GM19239 (cell line): Measurements from ENCODE around the gene ACADS.
"Not testable (repeated sequence)": the region's sequence is repeated elsewhere in the genome, so short reads cannot be mapped to it uniquely, and the experiment has no call there.

ENCODE experiments used
- DNase-seq: peaks from one replicate; pipeline ENCODE4 v3.0.0; 2011; ENCODE audit warnings: low spot score; ENCODE audit not compliant: insufficient read length
- FAIRE-seq: peaks from 2 replicates; lab custom pipeline; 2011; peaks lifted over from hg19 to GRCh38; lab: Jason Lieb, UNC

The ACADS gene

DNA sequence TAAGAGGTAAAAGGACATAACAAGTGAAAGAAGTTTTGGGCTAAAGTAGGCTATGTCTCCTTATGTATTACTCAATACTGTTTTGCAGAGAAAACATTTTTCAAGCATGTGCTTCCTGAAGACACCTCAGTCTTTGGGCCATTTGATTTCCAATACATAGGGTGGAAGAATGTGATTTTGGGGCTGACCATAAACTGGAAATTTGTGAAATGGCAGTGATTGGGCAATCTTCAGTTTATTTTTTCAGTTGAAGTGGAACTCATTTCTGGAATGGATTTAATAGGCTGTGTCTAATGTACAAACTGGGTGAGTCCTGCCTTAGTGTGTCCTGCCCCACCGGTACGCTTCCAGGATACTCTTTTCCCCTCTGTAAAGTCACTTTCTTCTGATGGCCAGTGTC is 2.8 kb upstream of the ACADS start:
- no peak for DNase-seq
- FAIRE-seq = no peak

DNA sequence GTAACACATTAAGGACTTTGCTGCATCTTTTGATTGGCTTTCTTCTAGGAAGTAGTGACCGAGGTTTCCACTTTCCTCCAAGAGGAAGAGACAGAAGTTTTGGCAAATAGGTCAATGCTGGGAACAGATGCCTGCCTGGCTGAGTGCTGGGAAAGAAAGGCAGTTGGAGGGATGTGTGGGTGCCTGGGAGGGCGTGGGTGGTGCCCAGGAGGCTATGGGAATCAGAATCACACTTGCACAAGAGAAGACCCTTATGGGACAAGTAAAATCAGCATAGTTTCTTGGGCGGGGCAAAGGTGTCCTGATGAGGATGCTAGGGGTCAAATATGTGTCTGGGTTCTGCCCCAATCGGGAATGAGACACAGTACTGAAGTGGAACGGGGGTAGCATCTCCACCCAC is 906 bp upstream of the ACADS start:
- FAIRE-seq (no peak), DNase-seq (no peak)

DNA sequence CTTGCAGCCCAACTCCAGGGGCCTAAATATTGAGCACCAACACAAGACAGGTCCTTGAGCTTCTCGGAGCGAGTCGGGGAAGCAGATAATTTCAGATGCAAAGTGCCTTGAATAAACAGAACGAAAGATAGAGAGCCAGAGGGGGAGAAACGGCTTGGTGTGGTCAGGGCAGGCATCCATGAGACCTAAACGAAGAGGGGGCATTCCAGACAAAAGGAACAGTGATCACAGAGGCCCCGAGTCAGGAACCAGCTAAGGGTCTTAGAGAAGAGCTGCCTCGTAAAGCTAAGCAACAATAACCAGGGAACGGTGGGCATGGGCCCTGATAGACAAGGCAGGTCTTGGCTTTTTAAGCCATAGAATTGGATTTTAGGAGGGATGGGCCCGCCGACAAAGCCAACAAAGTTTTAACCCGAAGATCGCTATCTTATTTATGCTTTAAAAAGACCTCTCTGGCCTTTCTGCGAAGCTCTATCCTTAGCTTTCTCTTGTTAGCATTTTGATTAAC is 421 bp upstream of the ACADS start:
- no peak for DNase-seq
- FAIRE-seq = no peak

DNA sequence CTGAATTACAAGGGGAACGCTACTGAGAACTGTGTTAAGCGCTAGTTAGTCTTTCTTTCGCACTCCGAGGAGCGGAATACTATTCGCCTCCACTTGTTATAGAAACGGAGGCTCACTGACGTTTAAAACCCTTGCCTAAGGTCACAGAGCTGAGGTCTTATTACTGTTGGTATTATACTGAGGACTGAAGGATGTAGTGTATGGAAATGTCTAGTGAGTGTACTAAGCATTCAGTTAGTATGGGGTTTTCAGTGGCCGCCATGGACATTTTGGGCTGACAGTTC is 826 bp downstream of the ACADS start:
- FAIRE-seq (no peak), DNase-seq (no peak)

DNA sequence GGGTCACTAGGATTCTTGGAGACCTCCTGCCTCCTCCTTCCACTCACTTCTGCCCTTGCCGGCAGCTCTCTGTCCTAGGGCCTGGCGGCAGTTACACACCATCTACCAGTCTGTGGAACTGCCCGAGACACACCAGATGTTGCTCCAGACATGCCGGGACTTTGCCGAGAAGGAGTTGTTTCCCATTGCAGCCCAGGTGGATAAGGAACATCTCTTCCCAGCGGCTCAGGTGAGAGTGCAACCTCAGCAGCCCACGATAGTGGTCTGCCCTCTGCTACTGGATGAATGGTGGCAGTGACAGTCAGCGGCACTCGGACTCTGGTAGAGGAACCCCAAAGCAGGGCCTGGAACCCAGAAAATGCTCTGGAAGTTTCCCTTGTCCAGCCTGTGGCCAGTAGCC is 1.3 kb downstream of the ACADS start:
- no peak for FAIRE-seq
- DNase-seq = no peak

DNA sequence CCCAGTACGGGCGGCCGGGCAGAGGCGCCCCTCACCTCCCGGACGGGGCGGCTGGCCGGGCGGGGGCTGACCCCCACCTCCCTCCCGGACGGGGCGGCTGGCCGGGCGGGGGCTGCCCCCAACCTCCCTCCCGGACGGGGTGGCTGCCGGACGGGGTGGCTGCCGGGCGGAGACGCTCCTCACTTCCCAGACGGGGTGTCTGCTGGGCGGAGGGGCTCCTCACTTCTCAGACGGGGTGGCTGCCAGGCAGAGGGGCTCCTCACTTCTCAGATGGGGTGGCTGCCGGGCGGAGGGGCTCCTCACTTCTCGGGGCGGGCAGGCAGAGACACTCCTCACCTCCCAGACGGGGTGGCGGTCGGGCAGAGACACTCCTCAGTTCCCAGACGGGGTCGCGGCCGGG is 6.6 kb downstream of the ACADS start:
- FAIRE-seq, DNase-seq: not testable (repeated sequence)

DNA sequence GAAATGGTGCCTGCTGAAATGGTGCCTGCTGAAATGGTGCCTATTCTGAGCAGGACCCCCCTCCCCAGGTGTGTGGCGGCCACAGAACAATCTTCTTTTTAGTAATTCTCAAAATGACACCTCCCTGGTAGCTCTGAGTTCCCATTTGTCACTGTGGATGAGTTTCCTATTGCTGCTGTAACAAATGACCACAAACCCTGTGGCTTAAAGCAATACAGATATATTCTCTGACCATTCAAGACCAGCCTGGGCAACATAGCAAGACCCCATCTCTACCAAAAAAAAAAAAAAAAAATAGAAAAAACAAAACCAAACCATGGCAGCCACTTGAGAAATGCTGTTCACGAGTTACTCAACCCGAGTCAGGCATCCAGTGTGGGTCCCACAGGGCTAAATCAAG is 7.9 kb downstream of the ACADS start:
- no peak for FAIRE-seq

DNA sequence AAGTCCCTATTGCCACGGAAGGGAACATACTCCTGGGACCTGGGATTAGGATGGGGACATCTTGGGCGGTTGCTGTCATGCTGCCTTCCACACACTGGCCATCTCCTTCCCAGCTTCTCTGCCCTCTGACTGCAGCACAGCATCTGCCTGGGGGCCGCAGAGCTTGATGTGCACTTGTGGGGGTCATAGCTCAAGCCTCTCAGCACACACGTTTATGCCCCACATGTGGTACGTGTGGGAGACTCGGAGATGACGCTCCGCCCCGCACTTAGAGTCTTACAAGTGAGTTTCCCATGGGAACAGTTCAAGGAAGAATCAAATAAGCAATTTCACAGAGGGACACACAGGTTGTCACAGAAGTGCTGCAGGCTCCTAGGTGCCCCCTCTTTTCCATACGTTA is 8.6 kb downstream of the ACADS start:
- DNase-seq (no peak), FAIRE-seq (no peak)

More for the DNA sequence above, 7.9 kb downstream of the ACADS start:
- DNase-seq = no peak

DNA sequence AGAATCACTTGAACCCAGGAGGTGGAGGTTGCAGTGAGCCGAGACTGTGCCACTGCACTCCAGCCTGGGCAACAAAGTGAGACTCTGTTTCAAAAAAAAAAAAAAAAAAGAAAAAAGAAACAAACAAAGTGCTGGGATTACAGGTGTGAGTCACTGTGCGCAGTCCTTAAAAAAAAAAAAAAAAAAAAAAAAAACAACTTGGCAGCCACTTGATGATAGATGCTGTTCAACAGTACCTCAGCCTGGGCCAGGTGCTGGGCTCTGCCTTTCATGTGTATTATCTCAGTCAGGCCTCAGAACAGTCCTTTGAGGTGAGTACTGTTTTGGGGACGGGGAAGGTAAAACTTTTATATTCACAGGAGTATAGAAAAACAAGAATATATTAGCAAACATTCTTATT is 9.6 kb downstream of the ACADS start:
- no peak for DNase-seq
- no peak for FAIRE-seq

DNA sequence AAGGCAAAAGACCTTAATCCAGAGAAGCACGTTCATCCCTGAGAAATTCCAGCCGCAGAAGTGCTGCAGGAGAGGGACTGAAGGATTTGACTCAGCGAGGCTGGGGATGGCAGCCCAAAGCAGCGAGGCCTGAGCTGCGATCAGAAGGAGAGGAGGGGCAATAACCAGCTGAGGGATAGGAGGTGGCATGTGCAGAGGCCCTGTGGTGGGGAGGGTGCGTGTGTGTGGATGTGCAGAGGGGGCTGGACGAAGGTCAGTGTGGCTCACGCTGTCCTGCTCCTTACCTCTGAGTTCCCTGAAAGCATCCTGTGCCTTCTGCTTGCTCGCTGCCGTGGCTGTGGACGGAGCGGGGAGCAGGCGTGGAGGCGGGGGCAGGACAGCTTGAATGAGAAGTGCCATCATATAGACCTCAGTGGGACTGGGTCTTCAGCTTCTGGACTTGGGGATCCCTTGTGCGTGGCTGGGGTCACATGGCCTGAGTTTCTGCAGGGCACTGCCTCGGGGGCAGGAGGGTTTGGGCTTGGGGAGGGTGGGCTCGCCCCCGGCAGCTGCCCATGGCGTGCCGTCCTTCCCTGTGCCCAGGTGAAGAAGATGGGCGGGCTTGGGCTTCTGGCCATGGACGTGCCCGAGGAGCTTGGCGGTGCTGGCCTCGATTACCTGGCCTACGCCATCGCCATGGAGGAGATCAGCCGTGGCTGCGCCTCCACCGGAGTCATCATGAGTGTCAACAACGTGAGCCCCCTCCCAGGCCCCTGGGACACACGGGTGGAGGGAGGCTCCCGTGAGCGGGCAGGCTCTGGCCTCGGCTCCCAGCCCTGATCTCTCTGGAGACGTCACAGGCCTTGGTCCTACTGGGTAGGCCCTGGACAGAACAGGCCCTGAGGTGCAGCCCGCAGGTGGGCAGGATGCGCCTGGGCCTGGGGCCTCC is 11.0 kb downstream of the ACADS start:
- DNase-seq = no peak
- FAIRE-seq = no peak

DNA sequence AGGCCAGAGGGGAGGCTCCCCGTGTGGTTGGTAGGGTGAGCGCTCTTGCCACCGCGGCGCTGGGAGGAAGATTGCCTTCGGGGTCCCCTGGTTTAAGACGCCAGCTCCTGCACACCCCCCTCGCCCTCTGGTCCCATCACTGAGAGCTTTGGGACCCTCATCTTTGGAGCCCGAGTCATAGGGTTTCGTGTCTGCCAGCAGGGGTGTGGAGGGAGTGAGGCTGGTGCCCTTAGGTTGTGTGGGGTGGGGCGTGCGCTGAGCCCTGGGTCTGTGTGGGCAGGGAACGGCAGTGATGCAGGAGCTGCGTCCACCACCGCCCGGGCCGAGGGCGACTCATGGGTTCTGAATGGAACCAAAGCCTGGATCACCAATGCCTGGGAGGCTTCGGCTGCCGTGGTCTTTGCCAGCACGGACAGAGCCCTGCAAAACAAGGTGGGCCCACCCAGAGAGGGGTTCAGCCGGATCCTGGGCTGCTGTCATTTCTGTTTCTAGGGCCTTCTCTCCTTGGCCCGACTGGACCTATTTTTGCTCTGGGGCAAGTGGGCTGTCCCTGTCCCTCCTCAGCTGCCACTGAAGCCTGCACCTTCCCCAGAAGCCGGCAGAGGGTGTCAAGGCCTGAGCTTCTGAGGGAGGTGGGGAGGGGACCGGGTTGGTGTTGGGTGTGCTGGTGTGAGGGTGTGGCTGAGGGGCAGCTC is 12.1 kb downstream of the ACADS start:
- no peak for DNase-seq
- FAIRE-seq = no peak

DNA sequence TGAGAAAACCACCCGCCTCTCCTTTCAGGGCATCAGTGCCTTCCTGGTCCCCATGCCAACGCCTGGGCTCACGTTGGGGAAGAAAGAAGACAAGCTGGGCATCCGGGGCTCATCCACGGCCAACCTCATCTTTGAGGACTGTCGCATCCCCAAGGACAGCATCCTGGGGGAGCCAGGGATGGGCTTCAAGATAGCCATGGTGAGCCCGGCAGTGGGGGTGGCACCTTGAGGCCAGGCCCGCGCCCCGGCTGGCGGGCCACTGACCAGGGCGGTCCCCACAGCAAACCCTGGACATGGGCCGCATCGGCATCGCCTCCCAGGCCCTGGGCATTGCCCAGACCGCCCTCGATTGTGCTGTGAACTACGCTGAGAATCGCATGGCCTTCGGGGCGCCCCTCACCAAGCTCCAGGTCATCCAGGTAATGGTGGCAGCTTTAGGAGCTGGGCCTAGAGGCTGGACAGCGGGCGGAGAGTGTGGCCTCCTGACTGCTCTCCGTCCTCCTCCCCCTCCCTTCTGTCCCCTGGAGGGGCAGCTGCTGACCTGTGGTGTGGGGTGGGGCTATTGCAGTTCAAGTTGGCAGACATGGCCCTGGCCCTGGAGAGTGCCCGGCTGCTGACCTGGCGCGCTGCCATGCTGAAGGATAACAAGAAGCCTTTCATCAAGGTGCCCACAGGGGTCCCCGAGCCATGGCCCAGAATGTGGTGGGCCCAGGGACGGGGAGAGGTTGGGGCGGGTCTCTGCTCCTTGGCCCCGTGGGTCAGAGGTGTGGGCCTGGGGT is 12.8 kb downstream of the ACADS start:
- FAIRE-seq (no peak), DNase-seq (no peak)

DNA sequence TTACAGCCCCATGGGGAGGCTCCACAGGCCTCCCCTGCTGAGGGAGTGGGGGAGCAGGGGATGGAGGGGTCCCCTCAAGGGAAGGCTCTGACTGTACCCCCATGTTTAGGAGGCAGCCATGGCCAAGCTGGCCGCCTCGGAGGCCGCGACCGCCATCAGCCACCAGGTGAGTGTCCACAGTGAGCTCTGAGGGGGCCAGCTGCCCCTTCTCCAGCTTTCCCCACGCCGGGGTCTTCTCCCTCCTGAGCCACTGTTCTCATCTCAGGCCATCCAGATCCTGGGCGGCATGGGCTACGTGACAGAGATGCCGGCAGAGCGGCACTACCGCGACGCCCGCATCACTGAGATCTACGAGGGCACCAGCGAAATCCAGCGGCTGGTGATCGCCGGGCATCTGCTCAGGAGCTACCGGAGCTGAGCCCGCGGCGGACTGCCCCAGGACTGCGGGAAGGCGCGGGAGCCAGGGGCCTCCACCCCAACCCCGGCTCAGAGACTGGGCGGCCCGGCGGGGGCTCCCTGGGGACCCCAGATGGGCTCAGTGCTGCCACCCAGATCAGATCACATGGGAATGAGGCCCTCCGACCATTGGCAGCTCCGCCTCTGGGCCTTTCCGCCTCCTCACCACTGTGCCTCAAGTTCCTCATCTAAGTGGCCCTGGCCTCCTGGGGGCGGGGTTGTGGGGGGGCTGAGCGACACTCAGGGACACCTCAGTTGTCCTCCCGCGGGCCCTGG is 13.6 kb downstream of the ACADS start:
- no peak for DNase-seq
- no peak for FAIRE-seq

DNA sequence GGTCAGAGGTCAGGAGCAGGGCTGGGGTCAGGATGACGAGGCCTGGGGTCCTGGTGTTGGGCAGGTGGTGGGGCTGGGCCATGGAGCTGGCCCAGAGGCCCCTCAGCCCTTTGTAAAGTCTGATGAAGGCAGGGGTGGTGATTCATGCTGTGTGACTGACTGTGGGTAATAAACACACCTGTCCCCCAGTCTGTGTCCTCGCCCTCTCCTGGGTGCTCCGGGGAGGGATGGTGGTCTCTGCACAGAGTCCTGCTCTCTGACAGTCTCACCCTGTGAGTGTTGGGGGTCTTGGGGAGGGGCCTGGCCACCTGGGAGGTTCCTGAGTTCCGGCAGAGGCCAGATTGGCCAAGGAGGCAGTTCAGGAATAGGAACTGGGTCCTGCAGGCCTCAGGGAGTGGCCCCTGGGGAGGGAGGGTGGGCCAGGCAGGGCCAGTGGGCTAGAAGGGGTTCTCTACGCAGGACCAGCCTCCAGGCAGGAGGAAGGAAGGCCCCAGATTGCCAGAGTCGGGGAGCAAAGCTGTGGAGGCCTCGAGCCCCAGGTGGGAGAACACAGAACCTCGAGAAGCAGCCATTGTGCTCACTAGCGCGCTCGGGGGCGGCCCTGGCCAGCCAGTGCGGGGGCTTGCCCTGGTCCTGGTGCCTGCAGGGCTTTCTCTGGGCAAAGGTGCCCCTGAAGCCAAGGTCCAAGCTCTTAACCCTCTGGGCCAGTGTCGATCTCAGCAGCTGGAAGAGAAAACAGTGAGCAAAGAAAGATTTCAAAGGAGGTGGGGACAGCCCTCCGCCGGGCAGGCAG is 14.4 kb downstream of the ACADS start:
- DNase-seq (no peak), FAIRE-seq (no peak)

DNA sequence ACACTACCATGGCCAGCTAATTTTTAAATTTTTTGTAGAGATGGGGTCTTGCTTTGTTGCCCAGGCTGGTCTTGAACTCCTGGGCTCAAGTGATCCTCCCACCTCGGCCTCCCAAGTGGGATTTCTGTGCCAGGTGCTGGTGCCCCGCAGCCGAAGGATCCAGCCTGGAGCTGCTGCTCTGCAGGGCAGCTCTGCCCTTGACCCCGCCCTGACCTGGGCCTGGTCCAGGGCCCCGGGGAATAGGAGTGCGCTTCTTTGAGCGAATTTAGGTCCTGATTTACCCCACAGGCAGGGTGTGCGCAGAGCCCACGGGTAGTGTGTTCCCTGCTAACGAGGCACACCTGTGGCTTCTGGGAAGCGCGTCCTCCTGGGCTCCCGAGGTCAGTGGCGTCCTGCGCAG is 15.2 kb downstream of the ACADS start:
- FAIRE-seq = no peak
- DNase-seq = no peak

DNA sequence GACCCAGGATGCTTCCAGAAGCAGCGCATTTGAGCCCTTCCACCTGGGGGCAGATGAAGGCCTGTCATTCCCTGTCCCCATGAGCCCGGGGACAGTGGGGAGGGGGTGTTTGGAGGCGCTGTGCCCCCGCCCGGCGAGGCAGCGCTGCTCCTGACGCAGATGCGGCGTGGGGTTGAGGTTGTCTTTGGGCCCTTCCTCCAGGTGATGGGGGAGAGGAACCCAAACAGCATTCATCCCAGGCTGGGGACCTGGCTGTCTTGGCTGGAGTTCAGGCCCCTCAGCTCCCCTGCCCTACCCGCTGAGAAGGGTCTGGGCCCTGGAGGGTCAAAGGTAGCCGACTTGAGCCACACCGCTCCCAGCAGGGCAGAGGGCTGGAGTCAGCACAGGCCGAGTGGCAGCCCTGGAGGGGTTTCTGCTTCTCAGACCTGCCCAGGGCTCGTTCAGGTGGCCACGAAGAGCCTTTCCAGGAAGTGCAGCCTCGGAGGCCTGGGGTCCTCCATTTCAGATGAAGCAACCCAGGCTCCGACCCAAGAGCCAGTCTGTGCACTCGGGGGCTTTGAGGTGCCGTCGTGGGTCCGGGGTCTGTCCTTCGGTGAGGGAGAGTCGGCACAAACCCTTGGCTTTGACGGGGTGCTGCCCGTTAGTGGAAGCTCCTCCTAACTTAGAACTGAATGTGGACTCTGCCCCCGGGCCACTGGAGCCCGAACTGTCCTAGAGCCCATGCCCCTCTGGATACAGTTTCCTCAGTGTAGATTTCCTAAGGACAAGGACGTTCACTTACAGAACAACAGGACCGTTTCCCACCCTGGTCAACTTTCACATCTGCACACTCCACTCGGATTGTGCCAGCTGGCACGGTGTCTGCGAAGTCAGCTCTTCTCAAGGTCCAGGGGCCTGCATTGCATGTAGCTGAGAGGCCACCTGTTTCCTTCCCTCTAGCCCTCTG is 16.1 kb downstream of the ACADS start:
- DNase-seq (no peak), FAIRE-seq (no peak)

DNA sequence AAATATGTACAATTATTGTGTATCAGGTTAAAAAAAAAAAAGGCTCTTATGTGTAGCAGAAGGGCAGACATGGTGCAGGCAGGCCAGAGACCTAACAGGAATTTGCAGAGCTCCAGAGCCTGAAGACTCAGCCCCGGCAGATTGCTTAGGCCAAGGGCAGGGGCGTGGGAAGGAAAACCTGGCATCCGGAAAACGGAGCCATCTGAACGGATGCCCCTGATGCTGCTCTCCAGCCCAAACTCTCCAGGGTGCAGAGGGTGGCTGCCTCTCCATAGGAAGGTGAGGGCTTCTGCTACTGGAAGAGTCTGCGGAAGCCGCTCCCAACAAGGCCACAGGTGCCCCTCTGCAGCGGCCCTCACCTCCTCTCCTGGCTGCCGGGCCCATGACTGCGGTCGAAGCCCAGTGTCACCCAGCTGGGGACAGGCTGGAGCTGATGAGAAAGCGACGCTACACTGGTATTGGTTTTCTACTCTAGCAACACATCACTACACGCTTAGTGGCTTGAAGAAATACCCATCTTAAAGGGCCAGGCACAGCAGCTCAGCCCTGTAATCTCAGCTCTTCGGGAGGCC is 19.4 kb downstream of the ACADS start:
- no peak for DNase-seq
- no peak for FAIRE-seq

DNA sequence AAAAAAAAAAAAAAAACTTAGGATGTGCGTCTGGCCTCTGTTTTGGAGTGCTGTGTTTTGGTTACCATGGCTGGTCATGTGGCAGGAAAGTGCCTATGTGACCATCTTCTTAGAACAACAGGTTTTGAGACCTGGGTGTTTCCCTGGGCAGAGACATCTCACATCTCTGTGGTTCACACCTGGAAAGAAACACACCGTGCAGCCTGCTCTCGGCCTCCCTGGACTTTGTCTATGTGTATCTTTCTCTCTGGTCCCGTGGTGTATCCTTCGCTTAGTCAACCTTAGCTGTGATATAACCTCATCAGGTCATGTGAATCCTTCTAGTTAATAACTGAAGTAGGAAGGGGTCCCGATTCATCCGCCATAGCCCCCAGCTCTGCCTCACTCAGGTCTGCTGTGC is 22.6 kb downstream of the ACADS start:
- FAIRE-seq = no peak

More for the DNA sequence above, 22.6 kb downstream of the ACADS start:
- DNase-seq = no peak
